GM21737 (cell line): ENCODE measurements around the gene UBE2QL1.
"Not testable (repeated sequence)": the region's sequence is repeated elsewhere in the genome, so short reads cannot be mapped to it uniquely, and the experiment has no call there.

Experiments
- ATAC-seq: cut with Tn5 transposase; IDR thresholded peaks from one replicate; pipeline ENCODE4 v1.9.1; 2021; ENCODE audit warnings: mild to moderate bottlenecking, moderate library complexity; ENCODE audit not compliant: unreplicated experiment

The UBE2QL1 gene

GRCh38 chr5:6495433-6496206, 47.0 kb downstream of the UBE2QL1 start:
- ATAC-seq: no peak

- peak; percentile 79 for ATAC-seq
Measured at GRCh38 chr5:6496207-6496584, 47.5 kb downstream of the UBE2QL1 start.

- ATAC-seq: no peak
Measured at GRCh38 chr5:6496636-6497035, 48.0 kb downstream of the UBE2QL1 start.

DNA sequence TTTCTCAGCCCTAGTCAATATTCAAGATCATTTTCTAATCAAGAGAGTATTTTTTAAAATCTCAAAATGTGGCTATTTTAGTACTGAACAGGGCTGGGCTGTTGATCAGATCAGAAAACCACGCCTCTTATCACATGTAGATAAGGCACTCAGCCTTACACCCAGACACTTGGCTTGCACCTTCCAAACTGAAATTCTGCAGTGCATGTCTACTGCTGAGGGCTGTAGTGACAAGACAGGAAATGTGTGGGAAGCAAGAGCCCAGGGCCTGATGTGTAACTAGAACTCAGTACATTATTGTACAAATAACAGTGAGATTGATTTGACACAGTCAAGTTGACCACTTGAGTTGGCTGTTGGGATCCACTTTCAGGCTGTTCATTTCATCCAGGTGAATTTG, 48.6 kb downstream of the UBE2QL1 start:
- ATAC-seq: no peak

DNA sequence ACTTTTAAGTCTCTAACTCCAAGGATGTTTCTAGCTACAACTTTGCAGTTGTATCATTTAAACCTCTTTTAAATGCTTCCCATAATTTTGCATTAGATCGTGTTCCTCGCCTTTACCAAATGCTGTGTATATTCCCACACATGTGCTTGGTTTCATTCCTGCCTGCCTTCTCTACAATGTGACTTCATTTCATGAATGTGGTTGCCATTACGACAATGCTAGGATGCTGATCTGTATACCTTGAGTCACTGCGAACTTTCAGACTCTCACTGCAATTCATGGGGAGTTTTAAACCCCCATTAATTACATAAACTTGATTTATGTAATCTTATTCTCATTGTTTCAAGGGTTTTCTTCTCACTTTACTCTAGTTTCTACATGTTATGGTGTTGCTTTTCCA, 50.3 kb downstream of the UBE2QL1 start:
- no peak for ATAC-seq

GRCh38 chr5:6501701-6502100, 53.0 kb downstream of the UBE2QL1 start:
- no peak for ATAC-seq

- no peak for ATAC-seq
Measured at GRCh38 chr5:6502421-6502820, 53.8 kb downstream of the UBE2QL1 start.

DNA sequence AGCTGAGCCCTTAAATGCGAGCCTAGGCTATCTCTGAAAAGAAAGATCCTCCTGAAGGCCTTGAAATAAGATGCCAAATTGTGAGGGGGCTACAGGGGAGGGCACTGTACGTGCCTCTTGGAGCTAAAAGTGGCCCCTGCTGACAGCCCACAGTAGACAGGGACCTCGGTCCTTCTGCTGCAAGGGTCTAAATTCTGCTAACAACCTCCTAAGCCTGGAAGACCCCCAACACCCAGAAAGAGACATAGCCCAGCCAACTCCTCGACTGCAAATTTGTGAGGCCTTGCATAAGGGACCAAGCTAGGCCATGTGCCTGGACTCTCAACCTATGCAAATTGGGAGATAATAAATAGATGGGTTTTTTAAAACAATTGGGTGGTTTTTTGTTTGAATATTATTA, 54.7 kb downstream of the UBE2QL1 start:
- no peak for ATAC-seq

GRCh38 chr5:6504677-6505415, 56.2 kb downstream of the UBE2QL1 start:
- ATAC-seq: no peak

GRCh38 chr5:6505416-6505755, 56.7 kb downstream of the UBE2QL1 start:
- ATAC-seq: no peak

- ATAC-seq: no peak
Measured at GRCh38 chr5:6505783-6506557, 57.3 kb downstream of the UBE2QL1 start.

DNA sequence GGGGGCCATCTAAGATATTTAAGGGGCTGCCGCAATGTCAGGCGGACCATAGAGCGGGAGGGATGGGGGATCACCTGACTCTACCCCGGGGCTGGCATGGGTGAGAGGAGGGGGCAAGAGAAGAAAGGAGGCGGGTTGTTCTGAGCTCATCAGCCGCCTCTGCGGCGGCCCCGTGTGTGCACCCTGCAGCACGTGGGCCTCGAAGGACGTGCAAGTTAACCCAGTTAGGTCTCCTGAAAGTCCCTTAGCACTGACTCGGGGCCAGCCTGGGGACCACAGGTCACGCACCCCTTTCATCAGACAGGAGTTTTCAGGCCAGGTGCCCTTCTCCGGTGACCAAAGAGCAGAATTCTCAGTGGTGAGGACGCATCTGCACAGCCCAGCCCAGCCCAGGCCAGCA, 58.0 kb downstream of the UBE2QL1 start:
- no peak for ATAC-seq

DNA sequence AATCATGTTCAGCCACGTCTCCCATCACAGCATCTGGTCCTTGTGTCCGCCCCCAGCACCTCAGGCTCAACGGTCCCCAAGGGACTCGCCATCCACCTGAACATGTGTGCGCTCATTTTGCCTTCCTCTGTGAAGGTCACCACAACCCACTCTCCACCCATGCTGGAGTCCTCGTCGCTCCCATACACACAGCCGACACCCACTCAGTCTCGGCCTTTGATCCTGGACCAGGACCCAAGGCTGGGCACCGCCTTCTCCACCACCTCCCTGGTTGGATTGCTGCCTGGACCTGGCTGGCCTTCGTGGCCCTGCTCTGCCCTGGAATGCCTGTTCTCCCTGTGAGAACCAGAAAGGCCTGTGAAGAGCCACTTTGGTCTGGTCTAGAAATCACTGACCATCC, 60.3 kb downstream of the UBE2QL1 start:
- ATAC-seq: no peak

GRCh38 chr5:6510132-6510531, 61.5 kb downstream of the UBE2QL1 start:
- ATAC-seq: no peak

DNA sequence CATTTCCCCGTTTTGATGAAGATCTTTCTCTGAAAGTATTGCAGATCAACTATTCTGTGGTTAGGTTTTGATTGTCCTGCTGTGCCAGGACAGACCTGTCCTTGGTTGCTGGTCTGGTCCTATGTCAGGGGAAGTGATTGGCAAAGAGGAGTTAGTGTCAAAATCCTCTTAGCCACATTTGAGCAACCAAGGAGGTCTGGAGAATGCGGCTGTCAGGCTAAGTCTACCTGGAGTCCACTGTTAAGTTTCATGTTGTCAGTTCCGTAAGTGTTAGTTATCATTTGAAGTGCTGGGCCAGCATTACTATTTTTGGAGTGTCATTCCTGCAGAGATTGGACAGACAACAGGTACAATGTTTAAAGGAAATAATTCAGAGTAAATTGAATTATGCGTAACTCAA, 62.3 kb downstream of the UBE2QL1 start:
- no peak for ATAC-seq

- not testable (repeated sequence) for ATAC-seq
Measured at GRCh38 chr5:6515812-6516211, 67.2 kb downstream of the UBE2QL1 start.

DNA sequence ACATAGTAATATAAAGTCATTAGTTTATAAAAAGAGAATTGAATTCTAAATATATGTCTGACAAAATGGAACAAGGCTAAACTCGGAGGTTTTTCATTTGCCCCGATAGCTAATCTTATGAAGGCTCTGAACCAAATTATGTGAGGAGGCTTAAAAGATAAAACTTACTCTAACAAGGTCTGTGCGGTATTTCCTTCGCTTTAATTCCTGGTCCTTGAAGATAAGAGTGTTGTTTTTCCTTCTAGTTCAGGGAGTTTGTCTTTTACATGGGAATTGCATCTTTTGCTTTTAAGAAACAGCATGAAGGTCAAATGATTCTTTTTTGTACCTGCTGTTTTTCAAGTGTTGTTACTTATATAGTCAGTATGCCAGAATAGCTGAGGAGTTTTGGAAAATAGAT, 68.2 kb downstream of the UBE2QL1 start:
- no peak for ATAC-seq

DNA sequence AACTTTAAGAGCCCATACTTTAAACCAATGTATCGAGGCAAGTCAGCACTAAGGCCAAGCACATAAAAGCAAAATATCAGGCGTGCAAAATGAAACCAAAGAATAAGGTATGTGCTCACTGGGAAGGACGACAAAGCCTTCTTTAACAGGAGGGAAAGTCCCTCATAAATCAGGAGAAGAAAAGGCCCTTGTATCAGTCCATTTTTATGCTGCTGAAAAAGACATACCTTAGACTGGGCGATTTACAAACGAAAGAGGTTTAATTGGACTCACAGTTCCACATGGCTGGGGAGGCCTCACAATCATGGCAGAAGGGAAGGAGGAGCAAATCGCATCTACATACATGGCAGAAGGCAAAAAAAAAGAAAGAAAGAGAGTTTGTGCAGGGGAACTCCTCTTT, 68.9 kb downstream of the UBE2QL1 start:
- no peak for ATAC-seq

DNA sequence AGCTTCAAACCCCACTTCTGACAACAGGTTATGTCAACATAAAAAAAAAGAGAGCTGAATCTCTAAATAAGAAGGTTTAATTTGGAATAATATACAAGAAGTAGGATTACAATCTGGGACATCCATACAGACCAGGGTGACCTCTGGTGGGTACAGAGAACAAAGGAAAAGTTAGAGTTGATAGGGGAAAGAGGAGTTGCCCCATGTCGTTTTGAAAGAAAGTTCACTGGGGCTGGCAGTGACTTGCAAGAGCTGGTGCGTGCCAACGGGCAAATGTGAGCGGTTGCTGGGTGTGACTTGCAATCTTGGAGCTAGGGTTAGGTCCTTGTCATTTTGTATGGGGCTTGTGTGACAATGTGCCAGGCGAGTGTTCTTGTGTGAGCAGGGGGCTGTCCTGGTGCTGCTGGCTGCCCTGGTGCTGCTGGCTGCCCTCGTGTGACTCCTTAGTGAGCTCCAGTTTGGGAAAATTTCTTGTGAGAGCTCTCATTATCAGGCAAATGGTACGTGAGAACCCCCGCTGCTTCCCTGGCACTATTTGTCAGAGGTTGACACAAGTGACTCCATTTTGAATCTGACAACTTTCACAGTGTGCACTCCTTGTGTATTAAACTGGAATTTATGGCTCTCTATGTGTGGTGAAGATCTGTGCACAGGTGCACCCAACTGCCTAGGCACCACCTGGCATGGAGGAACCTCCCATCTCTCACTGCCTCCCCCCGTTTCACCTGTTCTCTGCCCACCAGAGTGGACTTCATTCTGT, 69.8 kb downstream of the UBE2QL1 start:
- ATAC-seq: no peak

- no peak for ATAC-seq
Measured at GRCh38 chr5:6520201-6520600, 71.5 kb downstream of the UBE2QL1 start.

DNA sequence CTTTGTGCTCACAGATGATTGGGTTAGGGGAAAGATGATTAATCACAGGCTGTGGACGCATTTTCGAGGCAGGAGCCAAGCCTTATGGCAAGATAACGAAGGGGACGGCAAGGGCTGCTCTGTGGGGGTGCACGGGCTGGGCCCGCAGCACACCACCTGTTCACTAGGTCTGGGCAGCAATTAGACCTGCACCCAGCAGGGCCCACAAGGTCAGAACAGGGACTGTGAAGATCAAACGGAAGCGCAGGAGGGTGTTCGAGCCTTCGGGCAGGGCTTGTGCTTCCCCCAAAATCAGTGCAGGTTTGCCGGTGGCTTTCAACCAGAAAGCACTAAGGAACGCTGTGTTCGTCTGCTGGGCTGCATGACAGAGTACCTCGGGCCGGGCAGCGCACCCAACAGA, 73.7 kb downstream of the UBE2QL1 start:
- ATAC-seq: no peak
